ENCODE results near the gene LDB2.

Gene LDB2

DNA sequence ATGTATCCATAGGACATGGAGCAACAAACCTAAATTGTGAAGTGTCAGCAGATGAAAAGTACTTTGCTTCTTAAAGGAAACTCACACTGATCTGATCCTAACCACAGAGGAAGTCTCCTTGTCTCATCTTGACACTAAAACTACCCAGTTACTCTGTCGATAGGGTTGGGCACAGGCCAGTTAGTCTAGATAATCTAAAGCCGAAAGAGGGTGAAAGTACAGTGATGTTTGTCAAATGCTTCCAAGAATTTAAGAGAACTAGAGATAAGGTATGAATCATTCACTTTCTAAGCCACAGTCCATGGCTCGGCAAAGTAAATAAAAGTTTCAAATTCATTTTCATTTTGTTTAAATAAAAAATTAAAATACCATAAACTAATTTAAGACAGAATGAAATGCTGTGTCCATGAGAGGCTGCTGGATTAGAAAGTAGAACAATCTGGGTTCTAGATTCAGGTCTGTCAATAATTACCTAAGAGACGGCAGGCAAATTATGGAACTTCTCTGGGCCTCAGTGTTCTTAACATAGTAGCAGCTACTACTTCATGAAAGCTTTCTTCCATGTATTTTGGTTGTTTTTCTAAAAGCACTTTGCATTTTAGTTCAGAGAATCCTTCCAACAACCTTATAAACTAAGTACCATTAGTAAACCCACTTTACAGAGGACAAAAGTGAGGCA is 176.7 kb downstream of the LDB2 start:
- H3K4me2 ChIP-seq (ENCODE audit: low read length) = no peak overlapping the region

DNA sequence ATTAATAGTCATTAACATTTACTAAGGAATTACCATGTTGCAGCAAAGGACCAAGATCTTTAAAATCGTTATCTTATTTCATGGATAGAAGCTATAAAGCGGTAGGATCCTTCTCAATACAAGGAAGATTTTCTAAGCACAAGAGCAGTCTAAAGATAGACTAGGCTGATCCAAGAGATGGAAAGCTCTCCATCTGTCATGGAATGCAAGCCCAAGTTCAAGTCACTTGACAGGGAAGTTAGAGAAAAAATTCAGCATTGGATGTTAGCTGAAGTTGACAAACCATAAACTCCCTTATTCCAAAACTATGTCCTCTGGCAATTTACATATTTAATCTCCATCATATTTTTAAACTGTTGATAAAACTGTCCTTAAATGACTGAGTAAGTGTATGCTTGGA is 177.7 kb downstream of the LDB2 start:
- H3K4me1 ChIP-seq (ENCODE audit: control insufficient read depth, low read length) = no peaks in the 10 kb centered on the region
- H3K9me3 ChIP-seq (ENCODE audit: control insufficient read depth, insufficient read depth, low read length) = no peaks in the 10 kb centered on the region
- H3K79me2 ChIP-seq (ENCODE audit: control insufficient read depth, low read length) = no peaks in the 10 kb centered on the region
- no peak overlapping the region for H3K27ac ChIP-seq (ENCODE audit: low read depth, low read length)
- no peak overlapping the region for H3K4me2 ChIP-seq (ENCODE audit: low read length)
- no peaks in the 10 kb centered on the region for H3K27me3 ChIP-seq (ENCODE audit: control insufficient read depth, low read length)
- H3K9me2 ChIP-seq (replicated peaks; ENCODE audit: control insufficient read depth, low read length) = no peaks in the 10 kb centered on the region
- no peaks in the 10 kb centered on the region for H3F3A ChIP-seq (ENCODE audit: control insufficient read depth, insufficient read depth)
- H3K36me3 ChIP-seq (ENCODE audit: control insufficient read depth, low read length) = no peaks in the 10 kb centered on the region
- TF ChIP-seq EZH2phosphoT487 (IDR thresholded peaks at IDR 0.05; ENCODE audit: borderline replicate concordance, low read length) = no peak
- TF ChIP-seq, protein P1, sequence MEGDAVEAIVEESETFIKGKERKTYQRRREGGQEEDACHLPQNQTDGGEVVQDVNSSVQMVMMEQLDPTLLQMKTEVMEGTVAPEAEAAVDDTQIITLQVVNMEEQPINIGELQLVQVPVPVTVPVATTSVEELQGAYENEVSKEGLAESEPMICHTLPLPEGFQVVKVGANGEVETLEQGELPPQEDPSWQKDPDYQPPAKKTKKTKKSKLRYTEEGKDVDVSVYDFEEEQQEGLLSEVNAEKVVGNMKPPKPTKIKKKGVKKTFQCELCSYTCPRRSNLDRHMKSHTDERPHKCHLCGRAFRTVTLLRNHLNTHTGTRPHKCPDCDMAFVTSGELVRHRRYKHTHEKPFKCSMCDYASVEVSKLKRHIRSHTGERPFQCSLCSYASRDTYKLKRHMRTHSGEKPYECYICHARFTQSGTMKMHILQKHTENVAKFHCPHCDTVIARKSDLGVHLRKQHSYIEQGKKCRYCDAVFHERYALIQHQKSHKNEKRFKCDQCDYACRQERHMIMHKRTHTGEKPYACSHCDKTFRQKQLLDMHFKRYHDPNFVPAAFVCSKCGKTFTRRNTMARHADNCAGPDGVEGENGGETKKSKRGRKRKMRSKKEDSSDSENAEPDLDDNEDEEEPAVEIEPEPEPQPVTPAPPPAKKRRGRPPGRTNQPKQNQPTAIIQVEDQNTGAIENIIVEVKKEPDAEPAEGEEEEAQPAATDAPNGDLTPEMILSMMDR (IDR thresholded peaks at IDR 0.05; ENCODE audit: low read depth, low read length, poor library complexity, severe bottlenecking) = no peak
- no peak overlapping the region for H3K4me3 ChIP-seq (ENCODE audit: low read length)
- no peaks in the 10 kb centered on the region for H4K20me1 ChIP-seq (ENCODE audit: control insufficient read depth, insufficient read depth, low read depth, low read length)

More for the DNA sequence above, 176.7 kb downstream of the LDB2 start:
- Histone ChIP-seq H3K4me1 (ENCODE audit: control insufficient read depth, low read length) (no peaks in the 10 kb centered on the region), H3K9me3 (ENCODE audit: control insufficient read depth, insufficient read depth, low read length) (no peaks in the 10 kb centered on the region), H3K36me3 (ENCODE audit: control insufficient read depth, low read length) (no peaks in the 10 kb centered on the region), H3K9me2 (replicated peaks; ENCODE audit: control insufficient read depth, low read length) (no peaks in the 10 kb centered on the region), H3F3A (ENCODE audit: control insufficient read depth, insufficient read depth) (no peaks in the 10 kb centered on the region), H3K4me3 (ENCODE audit: low read length) (no peak overlapping the region), H3K79me2 (ENCODE audit: control insufficient read depth, low read length) (no peaks in the 10 kb centered on the region), H3K27me3 (ENCODE audit: control insufficient read depth, low read length) (no peaks in the 10 kb centered on the region), H4K20me1 (ENCODE audit: control insufficient read depth, insufficient read depth, low read depth, low read length) (no peaks in the 10 kb centered on the region), H3K27ac (ENCODE audit: low read depth, low read length) (no peak overlapping the region)
- TF ChIP-seq EZH2phosphoT487 (IDR thresholded peaks at IDR 0.05; ENCODE audit: borderline replicate concordance, low read length) = no peak
- TF ChIP-seq, protein P1 (IDR thresholded peaks at IDR 0.05; ENCODE audit: low read depth, low read length, poor library complexity, severe bottlenecking) = no peak

DNA sequence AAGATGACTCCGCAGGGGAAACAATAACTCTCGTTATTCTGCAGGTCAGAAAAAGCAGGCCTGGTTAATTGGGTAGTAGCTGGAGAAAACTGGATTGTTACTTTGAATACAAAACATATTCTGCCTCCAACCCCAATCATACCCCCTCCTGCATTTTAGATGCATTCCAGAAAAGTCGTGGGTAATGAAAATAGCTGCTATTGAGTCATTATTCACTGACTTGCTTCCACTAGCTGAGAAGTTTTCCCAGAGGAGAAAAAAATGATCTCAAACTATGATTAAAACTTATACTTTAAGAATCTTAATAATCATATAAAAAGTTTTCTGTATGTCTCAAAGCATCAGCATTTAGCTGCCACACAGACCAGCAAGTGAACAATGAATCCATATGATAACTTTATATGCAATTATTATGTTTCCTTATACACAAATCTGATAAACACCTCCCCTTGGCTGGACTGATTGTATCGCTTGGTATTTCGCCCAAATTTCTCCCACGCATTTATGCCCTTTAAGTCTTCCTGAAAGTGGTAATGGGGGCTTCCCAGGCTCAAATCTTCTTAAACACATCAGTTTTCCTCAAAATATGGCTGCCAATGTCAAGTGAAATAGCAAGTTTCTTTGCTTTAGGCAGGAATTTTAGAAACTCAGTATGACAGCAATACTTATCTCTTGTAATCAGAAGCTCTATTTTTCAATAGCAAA is 181.0 kb downstream of the LDB2 start:
- no peak overlapping the region for H3K27ac ChIP-seq (ENCODE audit: low read depth, low read length)
- H4K20me1 ChIP-seq (ENCODE audit: control insufficient read depth, insufficient read depth, low read depth, low read length) = no peaks in the 10 kb centered on the region
- H3F3A ChIP-seq (ENCODE audit: control insufficient read depth, insufficient read depth) = no peaks in the 10 kb centered on the region
- no peaks in the 10 kb centered on the region for H3K4me1 ChIP-seq (ENCODE audit: control insufficient read depth, low read length)
- no peaks in the 10 kb centered on the region for H3K79me2 ChIP-seq (ENCODE audit: control insufficient read depth, low read length)
- H3K27me3 ChIP-seq (ENCODE audit: control insufficient read depth, low read length) = no peaks in the 10 kb centered on the region
- no peak overlapping the region for H3K4me2 ChIP-seq (ENCODE audit: low read length)
- no peaks in the 10 kb centered on the region for H3K9me3 ChIP-seq (ENCODE audit: control insufficient read depth, insufficient read depth, low read length)
- H3K36me3 ChIP-seq (ENCODE audit: control insufficient read depth, low read length) = no peaks in the 10 kb centered on the region
- no peaks in the 10 kb centered on the region for H3K9me2 ChIP-seq (replicated peaks; ENCODE audit: control insufficient read depth, low read length)
- H3K4me3 ChIP-seq (ENCODE audit: low read length) = no peak overlapping the region
- no peak for TF ChIP-seq EZH2phosphoT487 (IDR thresholded peaks at IDR 0.05; ENCODE audit: borderline replicate concordance, low read length)
- TF ChIP-seq, protein P1 (IDR thresholded peaks at IDR 0.05; ENCODE audit: low read depth, low read length, poor library complexity, severe bottlenecking) = no peak
